DOHH2 (cell line): ENCODE measurements around the gene SHB.

Experiments used
- H3F3A ChIP-seq: fragments of 200-600 bp; sonication (generic), shearing (Covaris generic); 2 replicates; pipeline ENCODE4 v1.6.0; 2016; ENCODE audit warnings: antibody characterized with exemption, mild to moderate bottlenecking; ENCODE audit not compliant: control insufficient read depth, insufficient read depth
- H3K27ac ChIP-seq: fragments of 200-600 bp; sonication (generic); 2 replicates; pipeline ENCODE4 v1.5.1; 2014; ENCODE audit warnings: low read depth, mild to moderate bottlenecking, low read length, moderate library complexity
- H3K27me3 ChIP-seq: fragments of 200-600 bp; sonication (generic); 2 replicates; pipeline ENCODE4 v1.6.1; 2014; ENCODE audit warnings: mild to moderate bottlenecking, low read length, mixed read lengths; ENCODE audit not compliant: control insufficient read depth
- H3K36me3 ChIP-seq: fragments of 200-600 bp; sonication (generic); 2 replicates; pipeline ENCODE4 v1.6.1; 2014; ENCODE audit warnings: mild to moderate bottlenecking, low read length, moderate library complexity, mixed read lengths; ENCODE audit not compliant: control insufficient read depth
- H3K4me1 ChIP-seq: fragments of 200-600 bp; sonication (generic); 2 replicates; pipeline ENCODE4 v1.6.1; 2014; ENCODE audit warnings: mild to moderate bottlenecking, low read length, mixed read lengths; ENCODE audit not compliant: control insufficient read depth
- H3K4me2 ChIP-seq: fragments of 200-600 bp; sonication (generic); 2 replicates; pipeline ENCODE4 v1.6.0; 2014; ENCODE audit warnings: mild to moderate bottlenecking, low read length, moderate library complexity
- H3K4me3 ChIP-seq: fragments of 200-600 bp; sonication (generic); 2 replicates; pipeline ENCODE4 v1.5.1; 2014; ENCODE audit warnings: mild to moderate bottlenecking, low read length, mixed read lengths
- H3K79me2 ChIP-seq: fragments of 200-600 bp; sonication (generic); 2 replicates; pipeline ENCODE4 v1.6.1; 2014; ENCODE audit warnings: mild to moderate bottlenecking, low read length, mixed read lengths; ENCODE audit not compliant: control insufficient read depth
- H3K9me2 ChIP-seq: fragments of 200-600 bp; sonication (generic); replicated peaks from 2 replicates; pipeline ENCODE4 v1.6.1; 2014; ENCODE audit warnings: mild to moderate bottlenecking, low read length, mixed read lengths; ENCODE audit not compliant: control insufficient read depth
- H3K9me3 ChIP-seq: fragments of 200-600 bp; sonication (generic); 2 replicates; pipeline ENCODE4 v1.6.1; 2014; ENCODE audit warnings: antibody characterized with exemption, low read length, mixed read lengths; ENCODE audit not compliant: control insufficient read depth, insufficient read depth
- H4K20me1 ChIP-seq: fragments of 200-600 bp; sonication (generic); 2 replicates; pipeline ENCODE4 v1.6.0; 2014; ENCODE audit warnings: low read depth, mild to moderate bottlenecking, antibody characterized with exemption, low read length, moderate library complexity; ENCODE audit not compliant: control insufficient read depth, insufficient read depth
- CTCF ChIP-seq: fragments of 200-600 bp; sonication (generic); IDR thresholded peaks from one replicate; pipeline ENCODE4 v1.5.1; 2014; ENCODE audit warnings: antibody characterized with exemption, mild to moderate bottlenecking, low read depth, low read length; ENCODE audit not compliant: poor library complexity, severe bottlenecking
- EZH2phosphoT487 ChIP-seq: fragments of 200-600 bp; sonication (generic); IDR thresholded peaks from 2 replicates; pipeline ENCODE4 v1.6.1; 2017; ENCODE audit warnings: borderline replicate concordance, mild to moderate bottlenecking, antibody characterized with exemption, low read length, moderate library complexity, mixed read lengths

SHB gene

GRCh38 chr9:38038307-38039089, 30.5 kb downstream of the SHB start:
- H3K4me3 ChIP-seq, result no peak overlapping the region
- H3K27me3 ChIP-seq, result no peaks in the 10 kb centered on the region
- H3K9me2 ChIP-seq, result no peaks in the 10 kb centered on the region
- peak overlapping the region; percentile 8; the same call in 1 of the 2 replicates for H3K4me2 ChIP-seq
- H3K36me3 ChIP-seq, result no peaks in the 10 kb centered on the region
- peaks cover 7% of the 10 kb centered on the region for H3K4me1 ChIP-seq
- H3K27ac ChIP-seq, result no peak overlapping the region
- no peaks in the 10 kb centered on the region for H3K79me2 ChIP-seq
- no peaks in the 10 kb centered on the region for H3F3A ChIP-seq
- H3K9me3 ChIP-seq, result no peaks in the 10 kb centered on the region
- H4K20me1 ChIP-seq, result no peaks in the 10 kb centered on the region
- TF ChIP-seq CTCF (no peak), EZH2phosphoT487 (no peak)

GRCh38 chr9:38037981-38038306, 31.1 kb downstream of the SHB start:
- Histone ChIP-seq H3K9me2 (no peaks in the 10 kb centered on the region), H3K4me3 (no peak overlapping the region), H3K27me3 (no peaks in the 10 kb centered on the region), H4K20me1 (no peaks in the 10 kb centered on the region), H3F3A (no peaks in the 10 kb centered on the region), H3K36me3 (no peaks in the 10 kb centered on the region), H3K4me2 (peak overlapping the region; percentile 8; the same call in 1 of the 2 replicates), H3K9me3 (no peaks in the 10 kb centered on the region), H3K27ac (no peak overlapping the region), H3K4me1 (peaks cover 7% of the 10 kb centered on the region), H3K79me2 (no peaks in the 10 kb centered on the region)
- no peak for TF ChIP-seq CTCF
- TF ChIP-seq EZH2phosphoT487, result no peak

- Histone ChIP-seq H3K79me2 (no peaks in the 10 kb centered on the region), H3K9me3 (no peaks in the 10 kb centered on the region), H3K9me2 (no peaks in the 10 kb centered on the region), H4K20me1 (no peaks in the 10 kb centered on the region), H3F3A (no peaks in the 10 kb centered on the region), H3K4me3 (no peak overlapping the region), H3K4me1 (peaks cover 7% of the 10 kb centered on the region), H3K4me2 (no peak overlapping the region), H3K27me3 (no peaks in the 10 kb centered on the region), H3K36me3 (no peaks in the 10 kb centered on the region), H3K27ac (no peak overlapping the region)
- no peak for TF ChIP-seq CTCF
- TF ChIP-seq EZH2phosphoT487, result no peak
Observed at GRCh38 chr9:38036359-38037084, 32.5 kb downstream of the SHB start.
